GM18520 (cell line): ENCODE data around the gene KLK8.

Experiments used
- ATAC-seq: cut with Tn5 transposase; IDR thresholded peaks from one replicate; pipeline ENCODE4 v1.9.1; 2021; ENCODE audit not compliant: unreplicated experiment

The KLK8 gene

DNA sequence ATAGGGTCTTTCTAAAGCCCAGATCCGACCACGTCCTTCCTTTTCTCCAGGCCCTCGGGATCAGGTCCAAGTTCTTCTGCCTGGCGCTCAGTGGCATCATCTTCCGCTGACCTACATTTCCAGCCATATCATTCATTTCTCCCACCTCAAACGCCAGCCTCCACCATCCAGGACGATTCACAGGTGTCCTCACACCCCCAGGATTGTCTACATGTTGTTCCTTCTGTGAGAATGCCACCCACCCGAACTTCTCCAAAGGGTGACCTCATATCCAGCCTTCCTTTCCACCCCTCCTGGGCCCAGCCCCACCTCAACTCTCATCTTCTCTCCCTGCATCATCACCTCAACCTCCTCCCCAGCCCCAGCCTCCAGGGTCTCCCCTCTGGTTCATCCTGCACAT is 43.8 kb downstream of the KLK8 start:
- no peak for ATAC-seq

DNA sequence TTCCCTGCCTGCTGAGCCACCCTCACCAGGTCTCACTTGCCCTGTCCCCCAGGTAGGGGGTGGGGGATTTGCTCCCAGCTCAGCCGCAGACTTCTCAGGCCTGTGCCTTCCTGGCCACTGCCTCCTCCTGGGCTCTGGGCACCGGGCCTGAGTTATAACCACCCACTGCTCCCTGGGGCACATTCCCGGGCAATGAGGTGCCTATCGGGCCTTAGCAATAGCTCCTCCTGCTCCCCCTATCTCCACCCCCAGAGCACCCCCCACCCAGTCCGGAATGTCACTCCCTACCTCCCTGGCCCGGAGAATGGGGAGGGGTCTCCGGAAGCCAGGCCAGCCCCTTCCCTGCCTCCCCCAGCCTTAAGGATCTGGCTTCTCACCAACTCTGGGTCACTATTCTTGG is 48.5 kb downstream of the KLK8 start, which contains the start of gene KLK5:
KLK5 (minus strand) TSS at position 129 of the 400 bp plus-strand sequence. CDS start 381 bp downstream, outside the sequence.
- no peak for ATAC-seq

DNA sequence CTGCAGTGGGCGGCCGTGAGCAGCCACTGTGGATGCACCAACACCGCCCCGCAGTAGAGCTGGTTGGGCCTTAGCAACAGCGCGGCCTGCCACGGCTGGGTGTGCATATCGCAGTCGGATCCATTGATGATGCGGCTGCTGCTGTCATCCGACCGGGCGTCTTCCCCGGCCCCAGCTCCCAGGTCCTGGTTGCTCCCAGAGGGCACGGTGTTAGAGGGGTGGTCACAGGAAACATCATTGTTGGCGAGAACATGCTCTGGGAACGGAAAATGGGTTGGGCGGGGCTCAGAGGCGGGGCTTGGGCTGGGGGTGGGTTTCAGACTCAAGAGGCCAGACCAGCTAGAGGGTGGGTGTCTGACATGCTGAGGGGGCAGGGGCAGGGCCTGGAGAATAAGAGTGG is 51.5 kb downstream of the KLK8 start:
- ATAC-seq = no peak

DNA sequence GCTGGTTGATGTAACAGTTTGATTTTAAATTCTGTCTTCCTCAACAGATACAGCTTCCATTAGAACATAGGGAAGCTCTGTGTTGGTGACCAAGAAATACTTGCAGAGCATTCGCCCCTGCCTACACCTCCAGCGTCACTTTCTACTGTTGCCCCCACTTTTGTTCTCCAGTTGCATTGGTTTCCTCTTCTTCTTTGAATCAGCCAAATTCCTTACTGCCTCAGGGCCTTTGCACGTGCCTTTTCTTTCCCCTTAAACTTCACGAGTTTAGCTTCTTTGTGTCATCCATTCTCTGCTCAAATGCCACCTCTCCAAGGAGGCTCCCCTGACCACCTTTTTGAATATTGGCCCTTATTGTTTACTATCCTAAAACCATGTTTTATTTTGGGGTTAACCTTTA is 54.3 kb downstream of the KLK8 start:
- no peak for ATAC-seq
